ENCODE results near the gene MZT1. TPM values are rescaled to one million over a fixed set of nuclear protein-coding genes. Genes with fewer than 3 reads are reported as not detected.
"Not testable (repeated sequence)": the region's sequence is repeated elsewhere in the genome, so short reads cannot be mapped to it uniquely, and the experiment has no call there.

The MZT1 gene, protein sequence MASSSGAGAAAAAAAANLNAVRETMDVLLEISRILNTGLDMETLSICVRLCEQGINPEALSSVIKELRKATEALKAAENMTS
- total RNA-seq (2014; rRNA removed; shearing (Covaris generic)) = 58.3 and 67.9 TPM in 2 replicates

DNA sequence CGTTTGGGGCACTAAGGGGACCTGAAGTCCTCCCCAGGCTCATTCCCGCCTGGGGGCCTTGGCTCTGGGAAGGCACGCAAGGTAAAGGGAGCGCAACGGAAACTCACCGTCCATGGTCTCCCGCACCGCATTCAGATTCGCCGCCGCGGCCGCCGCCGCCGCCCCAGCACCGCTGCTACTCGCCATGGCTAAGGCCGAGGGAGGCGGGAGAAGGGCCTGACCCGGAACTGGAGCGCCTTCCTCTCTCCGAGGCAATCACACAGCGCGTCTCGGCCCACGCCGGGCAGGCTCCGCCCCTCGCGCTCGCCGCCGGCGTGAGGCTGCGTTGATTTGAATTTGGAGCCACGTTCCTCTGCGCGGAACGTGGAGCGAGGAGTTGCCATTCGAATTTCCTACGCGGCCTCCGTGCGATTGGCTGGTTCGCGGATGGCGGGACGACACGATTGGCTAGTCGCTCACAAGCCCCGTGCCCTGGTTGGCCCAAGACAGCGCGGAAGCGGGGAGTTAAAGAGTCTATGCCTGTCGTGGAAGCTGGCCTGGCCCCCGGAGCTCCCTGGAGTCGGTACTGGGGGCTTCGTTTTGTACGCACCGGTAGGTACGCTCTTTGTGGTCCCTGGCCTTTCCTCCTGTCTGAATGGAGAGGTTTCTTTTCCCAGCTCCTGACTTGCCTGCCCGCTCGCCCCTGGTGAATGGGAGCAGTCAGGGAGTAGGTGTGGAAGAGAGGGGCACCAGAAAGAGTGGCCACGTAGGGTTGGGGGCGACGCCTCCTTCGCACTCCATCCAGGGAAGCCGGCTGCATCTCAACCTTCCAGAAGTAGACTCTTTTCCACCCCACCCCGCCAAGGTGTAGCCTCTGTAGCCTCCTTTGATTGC is at the start of gene MZT1, which contains the start of gene BORA:
MZT1 (minus strand) TSS at position 213 of the 873 bp plus-strand sequence; CDS start at position 186, 27 bp downstream.
BORA (plus strand) TSS at position 507 of the 873 bp plus-strand sequence. CDS start 1,018 bp downstream, outside the sequence.
- Histone ChIP-seq H3K9me3 (replicated peaks) (no peaks in the 10 kb centered on the region), H3K4me3 (peak within 1 kb of the TSS; percentile 83), H3K4me1 (no peaks in the 10 kb centered on the region), H3K27ac (peak within 1 kb of the TSS; percentile 75), H3K36me3 (peaks cover 39% of the 10 kb centered on the region), H3K27me3 (no peaks in the 10 kb centered on the region)
- peak; percentile 96 to 97 for DNase-seq

DNA sequence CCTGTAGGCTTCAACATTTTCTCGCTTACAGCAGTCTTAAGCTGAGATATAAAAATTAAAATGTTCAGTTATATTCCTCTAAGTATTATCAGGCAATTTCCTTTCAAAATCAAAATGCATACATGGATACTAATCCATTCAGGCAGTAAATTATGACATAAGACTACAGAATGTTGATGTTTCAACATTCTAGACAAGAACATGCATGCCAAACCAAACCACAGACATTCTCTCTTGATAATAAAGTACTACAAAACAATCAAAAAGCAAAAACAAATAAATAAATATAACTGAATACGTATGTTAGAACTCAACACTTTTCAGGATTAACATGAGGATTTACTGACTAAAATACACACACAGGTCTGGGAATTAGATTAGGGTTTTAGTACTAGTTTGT is 46.6 kb upstream of the MZT1 start:
- Histone ChIP-seq H3K9me3 (replicated peaks) (no peaks in the 10 kb centered on the region), H3K4me3 (no peak overlapping the region), H3K27me3 (no peaks in the 10 kb centered on the region), H3K27ac (no peak overlapping the region), H3K4me1 (no peaks in the 10 kb centered on the region), H3K36me3 (peaks cover 89% of the 10 kb centered on the region)
- DNase-seq = no peak

DNA sequence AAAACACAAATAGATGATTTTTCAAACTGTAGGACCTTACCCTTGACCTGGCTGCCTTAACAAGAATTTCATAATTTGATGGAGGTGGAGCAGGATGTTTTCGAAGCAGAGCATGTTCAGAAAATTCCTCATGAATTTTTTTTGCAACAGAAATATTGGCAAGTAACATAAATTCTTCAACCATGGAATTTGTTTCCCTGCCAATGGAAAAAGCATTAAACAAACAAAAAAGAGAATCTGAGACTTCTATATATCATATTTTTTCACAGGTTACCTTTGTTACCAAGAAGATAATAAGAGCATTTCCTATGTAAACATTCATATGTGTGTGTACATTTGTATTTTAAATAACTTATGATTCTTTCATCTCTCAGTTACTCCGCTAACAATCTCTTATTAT is 36.0 kb upstream of the MZT1 start:
- Histone ChIP-seq H3K9me3 (replicated peaks) (no peaks in the 10 kb centered on the region), H3K27ac (no peak overlapping the region), H3K4me1 (no peaks in the 10 kb centered on the region), H3K4me3 (no peak overlapping the region), H3K27me3 (no peaks in the 10 kb centered on the region), H3K36me3 (peaks cover 98% of the 10 kb centered on the region)
- DNase-seq = no peak

DNA sequence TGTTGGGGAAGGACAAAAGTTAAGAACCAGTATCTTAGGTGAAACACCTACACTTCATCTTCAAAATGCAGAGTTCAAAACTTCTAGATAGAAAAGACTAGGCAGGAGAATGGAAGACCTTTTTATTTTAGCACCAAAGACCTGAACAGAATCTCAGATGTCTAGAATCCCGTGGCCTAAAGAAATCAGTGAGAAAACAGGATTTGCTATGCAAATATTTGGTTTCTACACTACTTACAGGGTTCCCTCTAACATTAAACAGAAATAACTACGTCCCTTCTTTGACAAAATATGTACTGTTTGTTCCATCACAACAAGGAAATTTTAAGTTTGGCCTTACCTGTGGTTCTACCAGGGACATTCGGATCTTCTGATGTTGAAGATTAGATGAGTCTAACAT is 32.8 kb upstream of the MZT1 start:
- H3K27me3 ChIP-seq = no peaks in the 10 kb centered on the region
- H3K36me3 ChIP-seq = peaks cover 88% of the 10 kb centered on the region
- no peak overlapping the region for H3K4me3 ChIP-seq

DNA sequence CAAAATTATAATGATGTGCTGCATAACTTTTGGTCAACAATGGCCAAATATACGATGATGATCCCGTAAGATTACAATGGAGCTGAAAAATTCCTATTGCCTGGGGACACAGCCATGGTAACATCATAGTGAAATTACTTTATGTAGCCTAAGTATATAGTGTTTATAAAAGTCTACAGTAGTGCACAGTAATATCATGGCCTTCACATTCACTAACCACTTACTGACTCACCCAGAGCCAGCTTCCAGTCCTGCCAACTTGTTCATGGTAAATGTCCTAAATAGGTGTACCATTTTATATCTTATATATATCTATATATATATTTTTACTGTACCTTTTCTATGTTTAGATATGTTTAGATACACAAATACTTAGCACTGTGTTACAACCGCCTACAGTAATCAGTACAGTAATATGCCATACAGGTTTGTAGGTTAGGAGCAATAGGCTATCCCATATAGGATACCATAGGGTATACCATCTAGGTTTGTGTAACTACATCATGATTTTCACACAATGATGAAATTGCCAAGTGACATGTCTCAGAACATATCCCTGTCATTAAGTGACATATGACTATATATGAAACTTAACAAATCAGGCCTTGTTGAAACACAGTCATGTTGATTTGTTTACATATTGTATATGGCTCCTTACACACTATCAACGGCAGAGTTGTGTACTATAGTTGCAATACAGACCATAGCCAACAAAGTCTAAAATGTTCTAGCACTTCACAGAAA is 30.5 kb upstream of the MZT1 start:
- no peak overlapping the region for H3K27ac ChIP-seq
- no peak for DNase-seq
- no peaks in the 10 kb centered on the region for H3K27me3 ChIP-seq
- no peaks in the 10 kb centered on the region for H3K9me3 ChIP-seq (replicated peaks)
- H3K4me3 ChIP-seq = no peak overlapping the region
- H3K36me3 ChIP-seq = peaks cover 87% of the 10 kb centered on the region
- H3K4me1 ChIP-seq = no peaks in the 10 kb centered on the region

More for the DNA sequence above, 32.8 kb upstream of the MZT1 start:
- no peak for DNase-seq
- H3K9me3 ChIP-seq (replicated peaks) = no peaks in the 10 kb centered on the region
- H3K4me1 ChIP-seq = no peaks in the 10 kb centered on the region
- no peak overlapping the region for H3K27ac ChIP-seq

DNA sequence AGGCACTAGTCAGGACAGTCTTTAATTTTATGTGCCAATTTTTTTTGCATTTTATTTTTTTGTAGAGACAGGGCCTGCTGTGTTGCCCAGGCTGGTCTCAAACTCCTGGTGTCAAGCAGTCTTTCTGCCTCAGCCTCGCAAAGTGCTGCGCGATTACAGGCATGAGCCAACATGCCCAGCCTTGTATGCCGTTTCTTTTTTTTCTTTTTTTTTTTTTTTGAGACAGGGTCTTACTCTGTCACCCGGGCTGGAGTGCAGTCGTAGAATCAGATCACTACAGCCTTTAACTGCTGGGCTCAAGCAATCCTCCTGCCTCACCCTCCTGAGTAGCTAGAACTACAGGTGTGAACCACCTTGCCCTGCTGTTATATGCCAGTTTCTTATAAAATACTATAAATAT is 26.7 kb upstream of the MZT1 start:
- Histone ChIP-seq H3K36me3 (peaks cover 88% of the 10 kb centered on the region), H3K9me3 (replicated peaks) (no peaks in the 10 kb centered on the region), H3K27ac (no peak overlapping the region), H3K4me1 (no peaks in the 10 kb centered on the region), H3K27me3 (no peaks in the 10 kb centered on the region), H3K4me3 (no peak overlapping the region)
- no peak for DNase-seq

DNA sequence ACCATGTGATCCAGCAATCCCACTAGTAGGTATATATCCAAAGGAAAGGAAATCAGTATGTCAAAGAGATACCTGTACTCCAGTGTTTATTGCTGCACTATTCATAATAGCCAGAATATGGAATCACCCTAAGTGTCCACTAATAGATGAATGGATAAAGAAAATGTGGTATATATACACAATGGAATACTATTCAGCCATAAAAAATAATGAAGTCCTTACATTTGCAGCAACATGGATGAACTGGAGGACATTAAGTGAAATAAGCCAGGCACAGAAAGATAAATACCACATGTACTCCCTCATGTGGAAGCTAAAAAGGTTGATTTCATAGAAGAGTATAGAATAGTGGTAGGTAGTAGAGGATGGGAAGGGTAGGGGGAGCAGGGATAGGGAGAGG is 23.8 kb upstream of the MZT1 start:
- Histone ChIP-seq H3K4me3 (no peak overlapping the region), H3K36me3 (peaks cover 88% of the 10 kb centered on the region), H3K9me3 (replicated peaks) (no peaks in the 10 kb centered on the region), H3K27me3 (no peaks in the 10 kb centered on the region), H3K4me1 (no peaks in the 10 kb centered on the region), H3K27ac (no peak overlapping the region)
- no peak for DNase-seq

DNA sequence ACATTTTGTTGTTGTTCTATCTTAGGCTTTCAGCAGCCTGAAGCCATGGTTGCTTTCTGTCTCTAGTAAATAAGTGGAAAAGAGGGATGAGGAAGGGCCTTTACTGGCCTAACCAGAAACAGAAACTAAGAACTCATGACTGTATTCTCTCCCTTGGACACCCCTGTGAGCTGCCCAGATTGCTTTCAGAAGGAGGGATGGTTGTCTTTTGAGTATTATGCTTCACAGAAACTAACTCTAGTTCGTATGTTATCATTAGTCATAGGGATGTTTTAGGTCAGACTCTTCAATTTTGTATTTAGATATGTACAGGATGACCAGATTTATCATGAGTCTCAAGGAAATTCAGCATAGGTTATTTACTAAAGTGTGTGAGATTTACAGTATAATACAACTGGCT is 17.8 kb upstream of the MZT1 start:
- Histone ChIP-seq H3K4me3 (no peak overlapping the region), H3K9me3 (replicated peaks) (no peaks in the 10 kb centered on the region), H3K27ac (no peak overlapping the region), H3K36me3 (peaks cover 69% of the 10 kb centered on the region), H3K4me1 (no peaks in the 10 kb centered on the region), H3K27me3 (no peaks in the 10 kb centered on the region)
- no peak for DNase-seq

DNA sequence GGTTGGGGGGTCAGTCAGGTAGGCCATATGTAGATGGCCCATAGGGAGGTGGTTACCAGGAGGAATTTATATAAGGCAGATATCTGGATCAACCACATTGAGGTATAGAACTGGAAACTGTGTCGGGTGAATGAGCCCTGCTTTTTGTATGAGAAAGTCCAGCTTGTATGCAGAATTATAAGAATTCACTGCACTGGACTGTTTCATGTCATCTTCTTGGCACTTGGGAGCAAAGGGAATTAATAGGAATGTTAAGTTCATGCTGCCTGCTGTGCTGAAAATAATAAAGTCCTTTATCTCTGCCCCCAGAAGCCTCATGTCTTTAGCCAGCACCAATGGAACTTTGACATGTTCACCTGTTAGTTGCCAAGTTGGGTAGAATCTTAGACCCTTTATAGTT is 12.6 kb upstream of the MZT1 start:
- DNase-seq = no peak
- H3K36me3 ChIP-seq = peaks cover 60% of the 10 kb centered on the region
- no peaks in the 10 kb centered on the region for H3K9me3 ChIP-seq (replicated peaks)
- no peaks in the 10 kb centered on the region for H3K27me3 ChIP-seq
- H3K4me1 ChIP-seq = no peaks in the 10 kb centered on the region
- no peak overlapping the region for H3K4me3 ChIP-seq
- H3K27ac ChIP-seq = no peak overlapping the region

DNA sequence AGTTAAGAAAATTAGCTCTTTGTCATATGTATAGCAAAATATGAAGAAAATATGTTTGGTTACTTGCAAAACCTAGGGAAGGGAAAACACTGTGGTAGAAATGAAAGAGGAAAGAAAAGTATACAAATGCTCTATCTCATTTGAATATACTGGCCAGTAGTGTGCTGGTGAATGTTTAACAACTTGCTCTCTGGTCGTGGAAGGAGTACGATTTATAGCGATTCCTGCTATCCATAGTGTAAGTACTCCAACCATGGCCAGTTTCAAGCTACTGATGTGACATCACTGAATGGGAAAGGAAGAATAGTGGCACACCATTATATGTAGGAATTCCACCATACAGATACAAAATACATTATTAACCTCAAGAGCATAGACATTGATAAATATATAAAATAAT is 9.6 kb upstream of the MZT1 start:
- H3K36me3 ChIP-seq = peaks cover 60% of the 10 kb centered on the region
- no peaks in the 10 kb centered on the region for H3K4me1 ChIP-seq
- no peak overlapping the region for H3K27ac ChIP-seq
- H3K4me3 ChIP-seq = no peak overlapping the region
- no peak for DNase-seq
- no peaks in the 10 kb centered on the region for H3K27me3 ChIP-seq
- H3K9me3 ChIP-seq (replicated peaks) = no peaks in the 10 kb centered on the region

DNA sequence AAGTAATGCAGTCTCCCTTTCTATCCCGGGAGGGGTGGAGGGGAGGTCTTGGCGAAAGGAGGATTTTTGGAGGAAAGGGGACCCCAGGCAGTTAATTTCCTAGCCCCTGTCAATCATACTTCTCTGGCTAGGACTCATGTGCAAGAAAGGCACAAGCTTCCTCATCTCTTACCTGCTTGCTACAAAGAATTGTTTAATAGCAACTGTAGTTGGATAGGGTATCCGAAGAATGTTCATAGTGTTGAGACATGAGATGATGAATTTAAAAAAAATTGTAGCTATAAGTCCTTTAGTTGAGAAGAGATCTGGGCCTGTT is 819 bp upstream of the MZT1 start:
- DNase-seq = no peak
- Histone ChIP-seq H3K27ac (peak overlapping the region; percentile 75), H3K4me1 (no peaks in the 10 kb centered on the region)

DNA sequence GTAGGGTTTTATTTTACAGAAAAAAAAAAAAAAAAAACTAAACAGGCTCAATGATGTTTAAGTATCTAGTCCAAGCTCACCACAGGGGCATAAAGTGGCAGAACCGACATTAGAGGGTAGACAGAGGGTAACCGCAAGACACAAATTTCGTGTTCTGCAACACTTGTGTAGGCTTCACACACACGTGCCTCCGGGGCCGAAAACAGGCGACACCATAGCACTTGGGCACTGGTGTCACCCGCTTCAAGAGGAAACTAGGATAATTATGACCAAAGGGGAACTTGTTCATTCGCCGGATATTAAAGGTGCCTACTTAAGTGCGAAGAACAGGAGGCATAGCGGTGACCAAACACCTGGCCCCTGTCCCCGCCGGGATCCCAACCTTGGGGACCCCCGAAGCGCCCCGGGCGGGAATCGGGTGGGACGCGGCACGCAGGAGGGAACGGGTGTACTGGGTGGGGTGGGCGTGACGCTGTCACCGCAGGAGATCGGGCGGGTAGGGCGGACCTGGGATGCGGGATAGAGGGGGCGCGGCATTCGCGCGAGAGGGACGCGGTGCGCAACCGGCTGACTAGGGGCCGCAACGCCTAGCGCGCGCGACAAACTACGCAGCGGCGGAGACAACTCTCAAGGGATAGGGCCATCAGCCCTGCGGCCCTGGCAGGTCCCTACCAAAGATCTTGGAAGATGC is 558 bp downstream of the MZT1 start:
- H3K4me3 ChIP-seq = peak overlapping the region; percentile 83
- H3K4me1 ChIP-seq = no peaks in the 10 kb centered on the region
- H3K9me3 ChIP-seq (replicated peaks) = no peaks in the 10 kb centered on the region
- DNase-seq = peak; percentile 56 to 57
- H3K27ac ChIP-seq = peak overlapping the region; percentile 75
- H3K36me3 ChIP-seq = peaks cover 36% of the 10 kb centered on the region
- no peaks in the 10 kb centered on the region for H3K27me3 ChIP-seq

More for the DNA sequence above, 819 bp upstream of the MZT1 start:
- H3K27me3 ChIP-seq = no peaks in the 10 kb centered on the region
- H3K9me3 ChIP-seq (replicated peaks) = no peaks in the 10 kb centered on the region
- H3K36me3 ChIP-seq = peaks cover 40% of the 10 kb centered on the region
- peak overlapping the region; percentile 83 for H3K4me3 ChIP-seq

DNA sequence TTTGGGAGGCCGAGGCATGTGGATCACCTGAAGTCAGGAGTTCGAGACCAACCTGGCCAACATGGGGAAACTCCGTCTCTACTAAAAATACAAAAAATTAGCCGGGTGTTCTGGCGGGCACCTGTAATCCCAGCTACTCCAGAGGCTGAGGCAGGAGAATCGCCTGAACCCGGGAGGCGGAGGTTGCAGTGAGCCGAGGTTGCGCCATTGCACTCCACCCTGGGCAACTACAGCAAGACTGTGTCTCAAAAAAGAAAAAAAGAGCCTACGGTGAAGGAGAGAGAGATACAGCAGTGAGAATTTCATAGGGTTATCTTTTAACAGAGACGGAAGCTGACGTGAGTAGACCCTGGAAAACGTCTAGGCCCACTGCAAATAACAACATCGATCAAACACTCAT is 1.2 kb downstream of the MZT1 start:
- Histone ChIP-seq H3K36me3 (peaks cover 36% of the 10 kb centered on the region), H3K4me3 (peak overlapping the region; percentile 83)
- H3K9me3 ChIP-seq (replicated peaks); H3K27me3 ChIP-seq; H3K4me1 ChIP-seq; H3K27ac ChIP-seq; DNase-seq: not testable (repeated sequence)

DNA sequence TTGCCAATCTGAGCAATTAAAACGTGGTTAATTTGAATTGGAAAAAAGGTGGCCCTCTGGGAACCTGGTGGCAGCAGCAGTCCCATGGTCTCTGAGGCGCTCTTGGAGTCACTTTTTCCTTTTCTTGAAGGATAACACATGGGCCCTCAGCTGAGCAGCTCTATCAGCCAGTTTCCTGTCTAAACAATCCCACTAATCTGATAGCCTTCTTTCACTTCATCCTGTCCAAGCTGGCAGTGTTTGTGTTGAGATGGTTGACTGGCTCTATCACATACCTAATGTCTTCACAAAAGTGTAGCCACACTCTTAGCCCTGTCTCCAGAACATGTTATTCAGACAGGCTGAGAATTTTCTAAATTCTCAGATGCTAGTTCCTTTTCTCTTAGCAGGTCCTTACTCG is 10.7 kb downstream of the MZT1 start:
- Histone ChIP-seq H3K9me3 (replicated peaks) (no peaks in the 10 kb centered on the region), H3K36me3 (peaks cover 82% of the 10 kb centered on the region)

DNA sequence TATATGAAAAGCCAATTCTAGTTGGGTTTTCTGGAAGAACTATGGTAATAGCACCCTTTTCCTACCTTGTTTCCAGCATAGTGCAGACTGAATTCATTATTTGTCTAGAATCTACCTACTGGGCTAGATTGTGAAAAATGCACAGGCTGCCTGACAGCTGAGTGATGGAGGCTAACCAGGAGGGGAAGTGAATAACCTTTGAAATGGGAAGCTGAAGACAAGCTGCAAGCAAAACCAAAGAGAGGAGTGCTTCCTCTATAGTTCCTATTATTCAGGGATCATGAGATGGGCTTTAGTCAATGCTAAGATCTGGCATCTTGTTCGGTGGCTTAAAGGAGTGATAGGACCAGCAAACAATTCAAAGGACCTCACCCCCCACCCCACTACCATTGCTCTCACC is 26.9 kb downstream of the MZT1 start:
- DNase-seq = no peak
- Histone ChIP-seq H3K4me1 (peaks cover 9% of the 10 kb centered on the region; the same call in 1 of the 2 replicates), H3K27me3 (no peaks in the 10 kb centered on the region), H3K36me3 (no peaks in the 10 kb centered on the region; the same call in 1 of the 2 replicates), H3K9me3 (replicated peaks) (no peaks in the 10 kb centered on the region), H3K4me3 (no peak overlapping the region), H3K27ac (no peak overlapping the region)

More for the DNA sequence above, 10.7 kb downstream of the MZT1 start:
- Histone ChIP-seq H3K4me1 (no peaks in the 10 kb centered on the region), H3K4me3 (no peak overlapping the region), H3K27ac (no peak overlapping the region), H3K27me3 (no peaks in the 10 kb centered on the region)
- no peak for DNase-seq
